GM12865 (cell line): ENCODE results near the gene PPTC7.
"Not testable (repeated sequence)": the region's sequence is repeated elsewhere in the genome, so short reads cannot be mapped to it uniquely, and the experiment has no call there.

Experiments
- DNase-seq: peaks from one replicate; pipeline ENCODE4 v3.0.0; 2010; ENCODE audit warnings: low read depth
- H3K4me3 ChIP-seq: 2 replicates; pipeline ENCODE4 v1.5.1; 2011; ENCODE audit warnings: mild to moderate bottlenecking, low read depth, low read length, control low read depth
- CTCF ChIP-seq: IDR thresholded peaks from 2 replicates; pipeline ENCODE4 v1.5.1; 2011; ENCODE audit warnings: low read length, control low read depth, low read depth, inconsistent platforms; ENCODE audit not compliant: insufficient read depth; ENCODE audit errors: missing control alignments

PPTC7 gene

GRCh38 chr12:110575326-110575725 is 7.8 kb downstream of the PPTC7 start:
- peak; percentile 43 for DNase-seq
- no peak overlapping the region for H3K4me3 ChIP-seq
- TF ChIP-seq CTCF = no peak

GRCh38 chr12:110574717-110575230 is 8.3 kb downstream of the PPTC7 start:
- not testable (repeated sequence) for H3K4me3 ChIP-seq, DNase-seq

- TF ChIP-seq CTCF = no peak
- DNase-seq = no peak
- H3K4me3 ChIP-seq = no peak overlapping the region
These were observed 9.1 kb downstream of the PPTC7 start for GRCh38 chr12:110574044-110574443.

GRCh38 chr12:110570798-110571197 is 12.3 kb downstream of the PPTC7 start:
- DNase-seq = not testable (repeated sequence)

GRCh38 chr12:110569838-110570237 is 13.3 kb downstream of the PPTC7 start:
- not testable (repeated sequence) for DNase-seq, H3K4me3 ChIP-seq

More at GRCh38 chr12:110570798-110571197, 12.3 kb downstream of the PPTC7 start:
- not testable (repeated sequence) for H3K4me3 ChIP-seq

- no peak overlapping the region for H3K4me3 ChIP-seq
- no peak for TF ChIP-seq CTCF
- DNase-seq = no peak
These were observed 14.4 kb downstream of the PPTC7 start for GRCh38 chr12:110568752-110569151.

- H3K4me3 ChIP-seq = no peak overlapping the region
- TF ChIP-seq CTCF = no peak
- no peak for DNase-seq
These were observed 16.1 kb downstream of the PPTC7 start for GRCh38 chr12:110566993-110567392.

- TF ChIP-seq CTCF = no peak
- no peak overlapping the region for H3K4me3 ChIP-seq
- DNase-seq = no peak
These were observed 16.9 kb downstream of the PPTC7 start for GRCh38 chr12:110565894-110566871.
